Fibroblast of lung (primary cell): ENCODE measurements around the gene ABR. TPM values are rescaled to one million over a fixed set of nuclear protein-coding genes. Genes with fewer than 3 reads are reported as not detected.

Experiments
- DNase-seq, 2 donors: peaks; one replicate each; pipeline versions ENCODE4 v3.0.0 to v3.0.0-alpha.2; 2010; ENCODE audit warnings: low read depth in 2 of 2
- H2AFZ ChIP-seq: 2 replicates; pipeline ENCODE4 v1.5.1; 2012; ENCODE audit warnings: low read length, control low read depth, inconsistent platforms
- H3K27ac ChIP-seq: 2 replicates; pipeline ENCODE4 v1.5.1; 2011; ENCODE audit warnings: low read length, control low read depth; ENCODE audit not compliant: insufficient read depth
- H3K27me3 ChIP-seq: 2 replicates; pipeline ENCODE4 v1.5.1; 2011; ENCODE audit warnings: mild to moderate bottlenecking, low read length; ENCODE audit not compliant: control insufficient read depth, insufficient read depth
- H3K36me3 ChIP-seq: 2 replicates; pipeline ENCODE4 v1.5.1; 2011; ENCODE audit warnings: low read length; ENCODE audit not compliant: control insufficient read depth, insufficient read depth
- H3K4me1 ChIP-seq: 2 replicates; pipeline ENCODE4 v1.5.1; 2011; ENCODE audit warnings: low read length; ENCODE audit not compliant: control insufficient read depth, insufficient read depth; ENCODE audit errors: extremely low read depth
- H3K4me2 ChIP-seq: 2 replicates; pipeline ENCODE4 v1.5.1; 2011; ENCODE audit warnings: low read length, control low read depth; ENCODE audit not compliant: insufficient read depth; ENCODE audit errors: extremely low read depth
- H3K4me3 ChIP-seq, 4 experiments: fragments of 200-600 bp in 1 of 4; sonication (generic) in 1 of 4; replicated peaks in 1 of 4; 2 replicates each; pipeline ENCODE4 v1.5.1; 2011 to 2016; ENCODE audit warnings: low read length in 4 of 4, low read depth in 3 of 4, mild to moderate bottlenecking in 3 of 4, control low read depth in 2 of 4, inconsistent platforms in 1 of 4, mixed read lengths in 1 of 4; ENCODE audit not compliant: insufficient read depth in 1 of 4; ENCODE audit errors: control extremely low read depth in 1 of 4
- H3K79me2 ChIP-seq: 2 replicates; pipeline ENCODE4 v1.5.1; 2012; ENCODE audit warnings: mild to moderate bottlenecking, low read length, inconsistent platforms; ENCODE audit not compliant: control insufficient read depth, insufficient read depth
- H3K9ac ChIP-seq: 2 replicates; pipeline ENCODE4 v1.5.1; 2011; ENCODE audit warnings: mild to moderate bottlenecking, low read length, control low read depth; ENCODE audit not compliant: insufficient read depth
- H3K9me3 ChIP-seq: 2 replicates; pipeline ENCODE4 v1.5.1; 2012; ENCODE audit warnings: low read depth, low read length; ENCODE audit not compliant: control insufficient read depth, insufficient read depth
- H4K20me1 ChIP-seq: 2 replicates; pipeline ENCODE4 v1.5.1; 2011; ENCODE audit warnings: low read length; ENCODE audit not compliant: control insufficient read depth, insufficient read depth; ENCODE audit errors: extremely low read depth
- CTCF ChIP-seq, 2 donors: IDR thresholded peaks in 1 of 2; conservative IDR thresholded peaks in 1 of 2; 1 replicate in 1 of 2; 2 replicates in 1 of 2; pipeline ENCODE4 v1.5.1; 2011 to 2012; ENCODE audit warnings: low read length in 2 of 2, control low read depth in 1 of 2, inconsistent platforms in 1 of 2, low read depth in 1 of 2, mild to moderate bottlenecking in 1 of 2
- EZH2 ChIP-seq: IDR thresholded peaks from 2 replicates; pipeline ENCODE4 v1.5.1; 2012; ENCODE audit warnings: low read length, control low read depth, mild to moderate bottlenecking; ENCODE audit errors: missing control alignments
- polyA plus RNA-seq, 2 donors: library from polyadenylated mRNA; depleted of rRNA in 1 of 2; stranded (reverse) in 1 of 2; unstranded in 1 of 2; fragments of >200 nt; gene quantifications; 2 replicates each; pipeline ENCODE4 v1.2.1, GENCODE V29; 2011 to 2012; ENCODE audit warnings: missing spikeins in 1 of 2
- total RNA-seq: library from RNA; depleted of rRNA; stranded (reverse); fragments of >200 nt; gene quantifications from 2 replicates; pipeline ENCODE4 v1.2.1, GENCODE V29; 2014

Gene ABR
- total and polyA plus RNA-seq, 2 donors (not counting 1 experiment from before 2014, with no cell fraction given), result 43.7 to 84.7 TPM

- Histone ChIP-seq H3K9me3 (no peaks in the 10 kb centered on the region), H2AFZ (no peak overlapping the region), H3K27ac (no peak overlapping the region), H4K20me1 (no peaks in the 10 kb centered on the region), H3K4me2 (no peak overlapping the region), H3K36me3 (no peaks in the 10 kb centered on the region), H3K79me2 (no peaks in the 10 kb centered on the region), H3K27me3 (peaks cover 4% of the 10 kb centered on the region), H3K4me1 (no peaks in the 10 kb centered on the region), H3K9ac (no peak overlapping the region), H3K4me3 (no peak overlapping the region)
- no peak for DNase-seq
- TF ChIP-seq CTCF (conservative IDR thresholded peaks at IDR 0.05 in 1 of 2, IDR thresholded peaks at IDR 0.05 in 1 of 2; ENCODE audit: low read depth in 1 of 2, low read length in 2 of 2), result no peak
- TF ChIP-seq EZH2, result no peak
These were observed 41.4 kb upstream of the ABR start for GRCh38 chr17:1221209-1221608.

- H3K4me3 ChIP-seq, result no peak overlapping the region
- H3K4me1 ChIP-seq, result no peaks in the 10 kb centered on the region
- H3K4me2 ChIP-seq, result no peak overlapping the region
- no peak overlapping the region for H3K27ac ChIP-seq
- no peaks in the 10 kb centered on the region for H3K36me3 ChIP-seq
- H3K27me3 ChIP-seq, result peaks cover 4% of the 10 kb centered on the region
- no peak for TF ChIP-seq EZH2
- TF ChIP-seq CTCF (conservative IDR thresholded peaks at IDR 0.05 in 1 of 2, IDR thresholded peaks at IDR 0.05 in 1 of 2; ENCODE audit: low read depth in 1 of 2, low read length in 2 of 2), result no peak
- no peak overlapping the region for H2AFZ ChIP-seq
- no peak overlapping the region for H3K9ac ChIP-seq
- DNase-seq, result no peak
- no peaks in the 10 kb centered on the region for H3K9me3 ChIP-seq
- H3K79me2 ChIP-seq, result no peaks in the 10 kb centered on the region
- no peaks in the 10 kb centered on the region for H4K20me1 ChIP-seq
These were observed 40.6 kb upstream of the ABR start for GRCh38 chr17:1220346-1220745.

- Histone ChIP-seq H3K9ac (no peak overlapping the region), H3K27me3 (peaks cover 4% of the 10 kb centered on the region), H3K9me3 (no peaks in the 10 kb centered on the region), H3K4me3 (no peak overlapping the region), H4K20me1 (no peaks in the 10 kb centered on the region), H3K36me3 (no peaks in the 10 kb centered on the region), H3K27ac (no peak overlapping the region), H3K4me1 (no peaks in the 10 kb centered on the region), H3K4me2 (no peak overlapping the region), H2AFZ (no peak overlapping the region), H3K79me2 (no peaks in the 10 kb centered on the region)
- TF ChIP-seq CTCF (conservative IDR thresholded peaks at IDR 0.05 in 1 of 2, IDR thresholded peaks at IDR 0.05 in 1 of 2; ENCODE audit: low read depth in 1 of 2, low read length in 2 of 2), result no peak
- TF ChIP-seq EZH2, result no peak
- DNase-seq, result no peak
These were observed 37.3 kb upstream of the ABR start for GRCh38 chr17:1217089-1217385.
